ENCODE results near the gene RHOH.

The RHOH gene

GRCh38 chr4:40190465-40190864 is 6.4 kb upstream of the RHOH start:
- no peak for DNase-seq

- no peak for DNase-seq
These were observed 5.7 kb upstream of the RHOH start for GRCh38 chr4:40190880-40191815.

GRCh38 chr4:40192114-40193015 is 4.5 kb upstream of the RHOH start:
- DNase-seq = no peak

GRCh38 chr4:40193016-40193571 is 3.7 kb upstream of the RHOH start:
- peak; percentile 11 for DNase-seq

GRCh38 chr4:40193578-40193977 is 3.3 kb upstream of the RHOH start:
- no peak for DNase-seq

GRCh38 chr4:40194602-40195161 is 2.1 kb upstream of the RHOH start:
- DNase-seq = peak; percentile 24

- no peak for DNase-seq
These were observed 1.4 kb upstream of the RHOH start for GRCh38 chr4:40195182-40196177.

- DNase-seq = peak; percentile 17
These were observed 559 bp upstream of the RHOH start for GRCh38 chr4:40196272-40196671.

- peak; percentile 15 for DNase-seq
These were observed 1.3 kb downstream of the RHOH start for GRCh38 chr4:40197879-40198689.

- DNase-seq = peak; percentile 21
These were observed 2.4 kb downstream of the RHOH start for GRCh38 chr4:40199179-40199670.

GRCh38 chr4:40199999-40200874 is 3.4 kb downstream of the RHOH start:
- DNase-seq = peak; percentile 37

GRCh38 chr4:40200875-40201801 is 4.3 kb downstream of the RHOH start:
- no peak for DNase-seq

GRCh38 chr4:40201898-40202297 is 5.1 kb downstream of the RHOH start:
- no peak for DNase-seq

- DNase-seq = no peak
These were observed 5.6 kb downstream of the RHOH start for GRCh38 chr4:40202474-40202873.

GRCh38 chr4:40204507-40205258 is 7.9 kb downstream of the RHOH start:
- no peak for DNase-seq

- DNase-seq = no peak
These were observed 8.7 kb downstream of the RHOH start for GRCh38 chr4:40205259-40206198.

Measured in stimulated activated CD4-positive, alpha-beta T cell treated with anti-CD3 and anti-CD28 coated beads, Interleukin-4, amount 100 ng/mL, for 1 hour (primary cell).